Right lobe of liver (tissue), 4 donors: ENCODE measurements around the gene TRIP10.

Experiments used
- CTCF ChIP-seq, 4 donors: fragments of 200-600 bp in 3 of 4; fragments of 450-650 bp in 1 of 4; IDR thresholded peaks; one replicate each; pipeline versions ENCODE4 v1.5.1 to v1.8.0; 2016 to 2022; ENCODE audit warnings: antibody characterized with exemption in 4 of 4, mild to moderate bottlenecking in 2 of 4
- POLR2A ChIP-seq: fragments of 450-650 bp; IDR thresholded peaks from one replicate; pipeline ENCODE4 v1.6.1; 2017; ENCODE audit warnings: antibody characterized with exemption, mild to moderate bottlenecking
- donor health status: DM: no; HTN: no; CAD: no.
- donor health status: DM: no; HTN: no; CAD: no.
- donor health status: DM: no; HTN: yes; CAD: no.

GRCh38 chr19:6690160-6690885 lies 49.2 kb upstream of the TRIP10 start:
- TF ChIP-seq CTCF (IDR thresholded peaks at IDR 0.05) (no peak), POLR2A (no peak)
